GM18519 (cell line): Measurements from ENCODE around the gene ARHGAP26.

Experiments
- ATAC-seq: cut with Tn5 transposase; IDR thresholded peaks from one replicate; pipeline ENCODE4 v1.9.1; 2021; ENCODE audit warnings: mild to moderate bottlenecking, moderate library complexity; ENCODE audit not compliant: unreplicated experiment, low FRiP score

The ARHGAP26 gene

DNA sequence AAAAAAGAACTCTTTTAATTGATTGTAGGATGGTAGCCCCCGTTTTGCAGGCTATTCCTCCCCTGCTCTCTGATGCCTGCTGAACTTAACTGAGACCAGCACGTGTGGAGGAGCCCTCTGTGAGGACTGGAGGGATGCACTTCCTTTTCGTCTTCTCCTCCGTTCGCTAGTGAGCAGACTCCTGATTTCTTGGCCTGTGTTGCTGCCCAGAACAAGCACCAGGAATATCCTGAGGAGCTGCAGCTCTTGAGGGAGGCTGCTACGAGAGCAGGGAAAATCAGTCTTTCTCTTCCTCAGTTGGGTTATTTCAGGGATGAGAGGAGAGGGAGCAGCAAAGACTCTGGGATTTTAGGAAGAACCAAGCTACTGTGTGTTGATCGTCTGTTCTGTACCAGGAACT lies 74.7 kb downstream of the ARHGAP26 start:
- no peak for ATAC-seq

DNA sequence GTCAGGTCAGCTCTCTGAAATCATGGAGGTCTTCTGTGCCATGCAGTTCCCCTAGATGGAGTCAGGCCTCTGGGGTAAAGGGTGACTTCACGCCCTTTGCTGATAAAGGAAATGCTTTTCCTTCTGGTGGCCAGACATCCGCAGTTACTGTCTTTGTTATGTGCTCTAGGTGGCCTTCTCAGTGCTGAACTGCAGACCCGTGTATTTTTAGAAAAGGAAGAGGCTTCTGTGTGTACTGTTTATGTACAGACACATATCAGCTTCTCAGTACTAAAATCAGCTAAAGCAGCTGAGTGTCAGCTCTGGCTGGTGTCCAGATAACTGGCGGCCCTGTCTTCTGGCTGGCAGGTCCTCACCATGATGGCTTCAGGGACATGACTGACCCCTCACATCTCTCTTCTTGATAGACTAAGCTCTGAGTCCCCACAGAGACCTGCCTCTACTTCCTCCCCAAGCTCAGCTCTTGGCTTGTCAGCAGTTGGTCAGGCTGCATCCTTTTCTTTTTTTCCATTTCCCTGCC lies 75.3 kb downstream of the ARHGAP26 start:
- ATAC-seq = no peak

DNA sequence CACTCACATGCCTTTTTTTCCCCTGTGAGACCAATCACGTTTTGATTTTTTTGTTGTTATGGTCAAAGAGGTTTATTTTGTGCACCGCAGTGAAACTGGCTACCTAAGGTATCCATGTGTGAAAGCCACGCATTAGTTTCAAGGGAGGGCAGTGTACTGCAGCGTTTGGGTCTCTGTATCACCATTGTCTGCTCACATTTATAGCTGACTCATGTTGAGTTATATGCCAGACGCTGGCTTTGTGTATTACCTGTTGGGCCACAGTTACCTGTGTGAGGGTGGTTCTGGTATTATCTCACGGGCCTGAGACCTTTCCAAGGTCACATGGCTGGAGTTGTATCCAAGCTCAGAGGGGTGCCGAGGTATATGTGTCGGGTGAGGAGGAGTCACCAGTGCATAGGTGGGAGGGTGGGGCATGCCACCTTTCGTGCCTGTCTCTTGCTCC lies 75.8 kb downstream of the ARHGAP26 start:
- no peak for ATAC-seq

DNA sequence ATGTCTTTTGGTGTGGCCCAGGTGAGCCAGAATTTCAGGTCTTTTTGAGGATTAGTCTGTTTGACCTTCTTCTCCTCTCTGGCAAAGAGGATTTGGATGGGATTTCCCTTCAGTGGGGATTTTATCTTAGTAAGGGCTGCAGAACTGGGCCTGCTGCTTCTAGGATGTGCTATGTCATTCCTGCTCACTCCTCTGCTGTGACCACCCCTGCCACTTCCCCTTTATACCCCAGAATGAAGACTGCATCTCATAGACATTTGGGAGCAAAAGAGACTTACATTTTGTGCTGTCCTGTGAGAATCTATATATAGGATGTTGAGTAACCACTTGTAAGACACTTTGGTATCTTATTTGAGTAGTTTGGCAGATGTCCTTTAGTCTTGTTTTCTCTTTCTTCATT lies 76.2 kb downstream of the ARHGAP26 start:
- ATAC-seq = no peak

DNA sequence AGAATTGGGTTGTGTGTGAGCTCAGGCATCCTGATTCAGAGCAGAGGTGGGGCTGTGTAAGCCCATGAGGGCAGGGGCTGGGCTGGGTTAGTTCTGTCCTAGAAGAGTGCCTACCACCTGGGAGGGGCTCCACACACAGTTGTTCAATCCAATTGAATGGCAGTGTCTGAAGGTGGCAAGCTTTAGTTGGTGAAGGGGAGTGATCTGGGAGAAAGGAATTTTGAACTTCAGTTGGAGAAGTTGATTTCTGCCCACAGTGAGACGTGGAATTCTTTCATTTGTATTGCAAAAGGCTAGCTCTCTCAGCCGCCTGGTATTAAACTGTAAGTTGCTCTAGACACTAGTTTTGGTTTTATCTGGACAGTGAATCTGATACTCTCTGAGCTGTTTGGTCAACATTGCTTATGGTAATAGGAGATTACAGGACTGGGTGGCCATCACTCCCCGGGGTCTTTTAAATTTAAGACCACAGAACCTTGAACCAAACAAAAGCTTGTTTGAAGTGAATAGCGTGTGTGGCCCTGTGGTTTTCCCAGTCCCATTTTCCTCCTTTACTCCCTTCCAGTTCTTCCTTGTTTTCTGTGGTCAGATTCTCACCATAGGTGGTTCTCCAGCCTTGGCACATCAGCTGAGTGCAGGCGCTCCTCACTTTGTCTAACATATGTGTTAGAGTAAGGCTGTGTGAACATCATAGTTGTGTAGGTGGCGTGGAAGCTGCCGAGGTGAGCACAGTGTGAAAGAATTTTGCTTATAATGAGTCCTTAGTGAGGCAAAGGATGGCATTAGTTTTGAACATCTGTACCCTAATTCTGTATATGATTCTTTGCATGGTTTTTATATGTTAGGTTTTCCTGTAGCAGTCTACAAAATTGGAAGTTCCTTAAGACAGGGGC lies 78.0 kb downstream of the ARHGAP26 start:
- no peak for ATAC-seq

DNA sequence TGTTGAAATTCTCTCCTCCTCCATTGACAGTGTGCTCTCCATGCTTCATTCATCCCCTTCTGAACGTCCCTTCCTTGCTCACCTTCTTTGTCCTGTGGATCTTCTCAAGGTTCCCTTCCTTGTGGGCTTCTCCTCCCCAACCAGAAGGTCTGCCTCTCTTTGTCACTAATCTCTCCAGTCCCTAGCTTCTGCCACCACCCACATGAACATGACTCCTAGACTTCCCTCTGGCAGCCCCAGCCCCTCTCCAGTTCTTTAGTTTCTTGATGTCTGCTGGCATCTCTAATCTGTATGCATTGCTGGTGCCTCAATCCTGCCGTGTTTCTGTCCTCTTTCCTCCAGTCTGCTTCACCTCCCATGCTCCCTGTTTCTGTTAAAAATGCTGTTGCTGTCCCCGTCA lies 79.3 kb downstream of the ARHGAP26 start:
- ATAC-seq = no peak

DNA sequence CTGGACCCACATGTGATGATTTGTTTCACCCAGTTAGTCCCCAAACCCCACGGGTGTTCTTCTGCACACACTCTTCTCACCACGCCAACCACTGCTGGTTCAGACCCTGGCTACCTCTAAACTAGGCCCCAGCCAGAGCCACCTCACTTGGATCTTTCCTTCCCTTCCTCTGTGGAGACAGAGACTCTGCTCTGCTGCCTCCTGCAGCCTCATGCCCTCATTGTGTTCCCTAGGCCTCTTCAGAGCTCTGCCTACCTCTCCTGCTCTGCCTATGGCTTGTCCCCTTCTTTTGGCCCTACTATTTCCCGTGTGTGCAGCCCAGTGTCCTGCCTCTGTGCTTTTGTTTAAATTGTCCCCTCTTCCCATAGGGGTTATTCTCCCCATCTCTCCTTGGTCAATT lies 79.7 kb downstream of the ARHGAP26 start:
- ATAC-seq = no peak

DNA sequence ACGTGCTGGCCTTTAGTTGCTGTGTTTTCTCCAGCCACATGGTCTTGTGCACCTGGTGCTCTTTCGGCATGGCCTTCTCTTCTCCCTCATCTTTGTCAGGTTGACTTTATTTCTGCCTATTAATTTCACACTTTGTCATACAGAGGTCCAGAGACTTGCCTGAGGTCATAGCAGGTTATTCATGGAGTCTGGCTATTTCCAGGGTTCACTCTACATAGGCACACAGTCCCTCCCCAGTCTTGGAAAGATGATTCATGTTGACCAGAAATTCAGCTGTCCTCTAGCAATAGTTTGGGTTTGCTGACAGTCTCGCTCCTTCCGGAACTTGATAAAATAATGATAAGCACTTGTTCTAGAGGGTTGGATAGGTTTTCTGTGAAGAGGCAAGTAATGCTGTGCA lies 81.6 kb downstream of the ARHGAP26 start:
- no peak for ATAC-seq

DNA sequence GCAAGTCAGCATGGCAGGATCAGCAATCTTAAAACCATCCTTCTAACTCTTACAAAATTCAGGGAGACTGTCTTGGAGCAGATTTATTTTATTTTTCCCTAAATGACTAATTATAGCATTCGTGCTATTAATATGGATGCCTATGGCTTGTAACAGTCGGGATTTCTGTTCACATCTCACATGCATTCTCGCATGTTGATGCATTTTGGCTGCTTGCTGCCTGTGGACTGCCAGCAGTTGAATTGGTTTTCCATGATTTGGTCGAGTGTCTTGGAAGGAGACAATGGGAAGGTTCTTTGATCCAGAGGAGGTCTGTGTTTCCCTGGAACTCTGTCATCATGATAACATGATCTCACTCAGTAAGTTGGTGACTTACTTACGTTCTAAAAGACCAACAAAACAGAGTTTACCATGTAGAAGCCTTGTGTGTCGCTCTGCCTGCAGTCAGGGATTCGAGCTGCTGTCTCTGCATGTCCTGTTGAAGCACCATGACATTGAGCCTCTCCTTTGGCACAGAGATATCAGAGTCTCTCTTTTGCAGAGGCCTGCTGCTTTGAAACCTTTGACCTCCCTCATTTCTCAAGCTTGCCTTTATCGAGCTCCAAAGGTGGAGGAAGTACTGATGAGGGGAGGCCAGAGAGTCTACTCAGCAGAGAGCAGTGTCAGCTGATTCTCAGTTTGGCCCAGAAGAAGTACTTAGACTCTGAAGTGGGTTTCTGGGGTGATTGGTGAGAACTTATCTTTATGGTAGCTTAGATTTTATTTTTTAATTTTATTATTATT lies 82.4 kb downstream of the ARHGAP26 start:
- ATAC-seq = no peak

DNA sequence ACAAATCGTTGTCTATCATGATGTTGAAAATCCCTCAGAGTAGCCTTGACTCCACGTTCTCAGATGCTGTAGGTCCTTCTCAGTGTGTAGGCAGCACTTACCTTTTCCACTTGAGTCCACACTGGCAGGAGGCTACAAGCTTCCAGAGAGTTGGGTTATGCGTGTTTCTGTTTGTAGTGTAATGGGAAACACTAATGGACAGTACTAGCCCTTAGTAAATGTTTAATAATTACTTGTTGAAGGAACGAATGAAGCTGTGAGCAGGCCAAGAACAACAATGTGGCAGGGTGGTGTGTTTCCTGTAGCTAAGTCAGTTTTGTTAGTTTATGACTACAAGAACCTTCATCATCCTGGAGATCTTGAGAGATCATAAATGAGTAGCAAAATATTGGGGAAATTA lies 83.5 kb downstream of the ARHGAP26 start:
- ATAC-seq = no peak

DNA sequence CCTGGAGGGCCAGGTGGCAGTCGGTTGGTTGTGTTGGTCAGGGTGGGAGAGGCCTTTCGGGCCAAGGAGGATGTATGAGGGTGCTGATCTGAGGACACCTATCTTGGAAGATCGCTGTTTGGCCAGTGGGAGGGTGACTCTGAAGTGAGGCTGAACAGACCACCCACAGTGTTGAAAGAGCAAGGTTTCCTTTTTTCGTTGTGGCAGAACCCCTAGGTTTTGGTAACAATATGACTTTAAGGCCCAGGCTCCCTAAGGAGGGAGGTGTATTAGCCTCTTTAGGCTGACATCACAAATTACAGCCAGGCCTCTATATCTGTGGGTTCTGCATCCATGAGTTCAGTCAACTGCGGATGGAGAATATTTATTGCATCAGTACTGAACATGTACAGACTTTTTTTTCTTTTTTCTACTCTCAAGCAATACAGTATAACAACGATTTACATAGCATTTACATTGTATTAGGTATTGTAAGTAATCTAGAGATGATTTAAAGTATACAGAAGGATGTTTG lies 86.1 kb downstream of the ARHGAP26 start:
- ATAC-seq = no peak

DNA sequence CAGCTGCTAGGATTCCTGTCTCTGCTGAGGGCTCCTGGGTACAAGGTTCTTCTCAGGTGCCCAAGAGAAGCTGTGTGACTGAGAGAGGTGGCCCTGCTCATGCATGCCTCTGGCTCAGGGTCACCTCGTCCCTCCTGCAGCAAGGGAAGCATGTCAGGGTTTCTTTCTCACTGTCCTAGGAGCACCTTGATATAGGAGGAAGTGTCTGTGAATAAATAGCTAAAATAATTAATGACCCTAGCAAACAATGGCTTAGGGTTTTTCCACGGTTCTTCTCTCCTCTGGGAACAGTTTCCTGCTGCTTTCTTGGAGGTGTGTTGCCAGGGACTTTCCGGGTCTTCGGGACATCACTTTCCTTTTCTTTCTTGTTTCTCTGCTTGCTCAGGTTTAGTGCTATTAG lies 87.2 kb downstream of the ARHGAP26 start:
- no peak for ATAC-seq

DNA sequence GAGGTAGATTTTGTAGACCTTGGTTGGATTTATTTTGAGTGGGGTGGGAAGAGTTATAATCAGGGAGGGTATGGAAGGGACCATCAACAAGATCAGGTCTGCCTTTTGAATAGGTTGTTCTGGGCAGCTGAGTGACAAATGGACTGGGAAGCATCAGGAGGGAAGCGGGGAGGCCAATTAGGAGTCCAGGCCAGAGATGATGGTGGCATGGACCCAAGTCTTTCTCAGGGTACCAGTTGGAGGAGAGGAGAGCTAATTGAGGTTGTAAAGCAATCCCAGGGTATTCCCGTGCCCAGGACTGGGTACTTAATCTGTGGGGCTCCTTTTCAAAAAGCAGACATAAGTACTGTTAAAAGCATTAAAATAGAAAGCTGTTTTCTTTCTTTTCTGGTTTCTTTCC lies 88.9 kb downstream of the ARHGAP26 start:
- ATAC-seq = no peak

DNA sequence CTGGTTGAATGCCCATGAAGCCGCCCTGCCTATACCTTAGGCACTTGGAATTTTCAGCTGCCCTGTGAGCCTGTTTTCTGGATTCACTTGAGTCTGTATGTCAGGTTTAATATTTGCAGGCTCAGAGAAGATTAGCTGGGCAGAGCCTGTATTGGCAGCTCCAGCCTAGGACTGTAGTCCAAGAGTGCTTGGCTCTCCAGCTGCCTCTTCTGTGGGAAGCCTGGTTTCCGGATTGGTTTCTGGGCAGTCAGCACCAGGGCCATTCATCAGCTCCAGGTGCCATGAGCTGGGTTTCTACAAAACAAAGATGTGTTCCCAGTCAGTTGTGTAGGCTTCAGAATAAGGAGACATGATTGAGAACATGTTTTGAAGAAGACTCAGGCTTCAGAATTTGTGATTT lies 90.1 kb downstream of the ARHGAP26 start:
- ATAC-seq = no peak

DNA sequence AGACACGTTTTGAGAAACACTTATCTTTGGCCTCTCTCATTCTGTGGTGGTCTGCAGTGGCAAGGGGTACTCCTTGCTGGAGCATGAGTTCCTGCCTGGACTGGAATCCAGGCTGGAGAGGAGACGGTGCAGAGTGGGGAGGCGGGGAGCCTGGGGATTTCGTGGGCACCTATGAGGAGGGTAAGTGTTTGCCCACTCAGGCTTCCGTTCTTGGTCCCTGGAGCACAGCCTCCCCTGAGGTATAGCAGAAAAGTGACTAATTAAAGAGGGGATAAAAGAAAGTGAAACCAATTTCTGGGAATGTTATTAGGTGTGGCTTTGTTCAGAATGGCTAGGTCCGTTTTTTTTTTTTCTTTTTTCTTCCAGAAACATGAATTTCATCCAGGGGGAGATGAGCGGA lies 90.8 kb downstream of the ARHGAP26 start:
- no peak for ATAC-seq

DNA sequence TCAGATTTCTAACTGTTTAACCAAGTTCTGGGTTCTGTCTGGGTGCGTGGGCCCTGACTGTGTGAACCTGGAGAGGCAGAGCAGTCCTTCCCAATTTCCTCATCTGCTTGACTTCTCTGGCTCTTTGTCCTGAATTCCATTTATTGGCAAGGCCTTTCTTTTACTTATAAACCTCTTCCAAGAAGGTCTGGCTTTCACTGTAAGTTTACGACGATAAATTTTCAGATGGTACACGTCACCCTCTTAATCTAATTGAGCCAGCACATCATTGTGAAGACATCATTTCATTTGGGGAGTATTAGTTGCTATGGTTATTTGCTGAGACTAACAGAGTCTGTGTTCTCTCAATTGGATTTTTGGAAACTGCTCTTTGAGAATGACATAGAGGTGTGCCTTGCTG lies 92.4 kb downstream of the ARHGAP26 start:
- no peak for ATAC-seq

DNA sequence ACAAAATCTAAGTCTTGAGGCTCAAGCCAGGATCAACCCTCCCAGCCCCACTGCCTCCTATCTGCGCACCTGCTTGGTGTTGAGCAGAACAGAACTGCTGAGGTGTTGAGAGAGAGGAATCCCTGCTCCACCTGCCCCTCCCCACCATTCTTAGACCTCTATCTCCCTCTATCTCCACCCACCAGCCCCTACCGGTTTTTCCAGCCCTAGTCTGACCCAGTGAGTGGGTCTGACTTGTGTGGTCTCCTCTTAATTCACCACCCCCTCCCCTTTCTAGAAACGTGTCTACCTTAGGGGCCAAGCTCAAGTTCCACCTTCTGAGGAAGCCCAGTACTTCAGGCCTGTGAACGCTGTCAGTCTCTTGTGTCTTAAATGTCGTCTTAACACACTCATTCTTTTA lies 93.7 kb downstream of the ARHGAP26 start:
- no peak for ATAC-seq

DNA sequence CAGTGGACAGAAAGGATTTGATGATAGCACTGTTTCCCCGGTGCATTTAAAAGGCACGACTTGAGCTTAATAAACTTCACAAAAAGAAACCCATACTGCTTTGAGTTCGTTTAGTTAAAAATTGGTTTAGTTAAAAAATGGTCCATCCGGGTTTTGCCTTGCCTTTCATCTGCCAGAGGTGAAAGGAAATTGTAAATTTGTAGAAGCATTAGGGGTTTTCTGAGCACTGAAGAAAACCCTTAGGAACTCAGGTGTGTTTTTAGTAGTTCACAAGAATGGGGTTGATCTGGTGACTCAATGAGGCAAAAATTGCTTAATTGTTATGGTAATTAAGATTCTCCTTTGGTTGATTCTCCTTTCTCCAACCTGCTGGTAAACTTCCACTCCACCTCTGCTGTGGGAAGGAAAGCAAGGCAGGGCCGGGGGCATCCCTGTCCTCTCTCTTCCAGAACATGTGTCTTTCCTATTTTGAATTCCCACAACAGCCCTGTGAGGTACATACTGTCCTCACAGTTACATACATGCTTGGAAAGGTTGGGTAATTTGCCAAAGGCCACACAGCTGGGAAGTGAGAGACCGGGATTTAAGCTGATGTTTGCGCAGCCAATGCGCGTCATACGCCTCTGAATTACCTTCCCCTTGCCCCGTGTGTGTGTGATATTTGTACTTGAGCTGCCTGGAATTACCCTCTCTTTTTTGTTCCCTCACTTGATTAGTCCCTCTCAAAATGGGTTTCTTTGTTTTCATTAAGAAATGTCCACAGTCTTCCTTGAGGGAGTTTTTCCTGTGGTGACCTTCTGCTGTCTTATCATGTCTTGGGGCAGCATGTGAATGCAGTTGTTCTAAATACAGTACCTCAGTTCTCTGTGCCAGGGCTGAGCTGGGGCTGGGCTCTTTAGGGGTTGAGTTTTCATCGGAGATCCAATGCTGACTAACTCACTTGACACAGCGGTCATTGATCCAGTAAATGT lies 94.4 kb downstream of the ARHGAP26 start:
- no peak for ATAC-seq

DNA sequence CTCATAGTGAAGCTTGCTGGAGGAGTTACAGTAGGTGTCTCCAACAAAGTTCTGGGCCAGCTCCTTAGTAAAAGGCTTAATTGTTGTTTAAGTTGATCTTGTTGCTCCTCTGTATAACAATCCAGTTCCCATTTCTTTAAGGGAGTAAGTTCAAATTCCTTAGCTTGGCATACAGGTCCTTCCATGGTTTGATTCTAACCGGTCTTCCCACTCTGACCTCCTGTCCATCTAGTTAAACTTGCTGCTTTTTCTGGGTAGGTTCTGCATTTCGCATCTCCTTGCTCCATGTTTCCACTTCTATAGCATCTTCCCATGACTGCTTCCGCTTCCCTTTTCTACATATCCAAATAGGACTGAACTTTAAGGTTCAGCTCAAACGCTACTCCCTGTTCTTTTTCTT lies 95.5 kb downstream of the ARHGAP26 start:
- ATAC-seq = no peak
